HG02852 (cell line): ENCODE results near the gene NFATC1.
"Not testable (repeated sequence)": the region's sequence is repeated elsewhere in the genome, so short reads cannot be mapped to it uniquely, and the experiment has no call there.

Source experiments
- ATAC-seq: cut with Tn5 transposase; IDR thresholded peaks from one replicate; pipeline ENCODE4 v1.9.1; 2021; ENCODE audit warnings: mild to moderate bottlenecking, moderate library complexity; ENCODE audit not compliant: unreplicated experiment

Gene NFATC1

DNA sequence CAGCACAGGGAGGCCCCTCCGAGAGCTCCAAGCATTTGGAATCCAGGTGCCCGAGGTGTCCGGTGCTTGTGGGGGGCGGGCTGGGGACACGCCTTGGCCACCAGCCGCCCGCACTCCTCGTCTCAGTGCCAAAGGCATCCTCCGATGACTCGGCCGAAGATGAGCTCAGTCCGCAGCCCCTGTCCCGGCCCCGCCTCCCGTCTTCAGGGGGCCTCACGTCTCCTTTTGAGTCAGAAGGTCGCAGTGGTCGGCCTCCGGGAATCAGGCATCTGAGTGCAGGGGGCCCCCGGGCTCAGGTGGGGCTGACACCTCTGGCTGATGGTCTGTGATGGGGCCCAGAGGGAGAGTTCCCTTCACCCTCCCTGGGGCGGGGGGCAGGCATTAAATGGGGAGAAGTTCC lies 74.8 kb downstream of the NFATC1 start:
- ATAC-seq: no peak

DNA sequence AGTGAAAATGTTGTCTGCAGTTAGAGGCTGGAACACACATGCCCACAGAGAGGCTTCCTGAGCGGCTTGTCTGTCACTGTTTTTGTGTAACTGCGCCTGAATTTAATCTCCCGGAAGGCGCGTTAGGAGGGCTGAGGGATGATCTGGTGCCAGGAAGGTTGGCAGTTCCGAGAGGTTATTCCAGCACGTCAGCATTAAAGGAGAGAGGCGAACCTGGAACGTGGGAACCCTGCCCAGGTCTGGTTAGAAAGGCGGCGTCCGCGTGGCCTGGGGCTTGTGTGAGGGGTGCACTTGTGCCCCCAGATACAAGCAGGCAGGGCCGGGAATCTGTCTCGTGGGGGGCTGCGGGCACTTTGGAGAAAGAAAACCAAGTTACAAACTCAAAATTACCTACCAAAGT lies 75.3 kb downstream of the NFATC1 start:
- no peak for ATAC-seq

DNA sequence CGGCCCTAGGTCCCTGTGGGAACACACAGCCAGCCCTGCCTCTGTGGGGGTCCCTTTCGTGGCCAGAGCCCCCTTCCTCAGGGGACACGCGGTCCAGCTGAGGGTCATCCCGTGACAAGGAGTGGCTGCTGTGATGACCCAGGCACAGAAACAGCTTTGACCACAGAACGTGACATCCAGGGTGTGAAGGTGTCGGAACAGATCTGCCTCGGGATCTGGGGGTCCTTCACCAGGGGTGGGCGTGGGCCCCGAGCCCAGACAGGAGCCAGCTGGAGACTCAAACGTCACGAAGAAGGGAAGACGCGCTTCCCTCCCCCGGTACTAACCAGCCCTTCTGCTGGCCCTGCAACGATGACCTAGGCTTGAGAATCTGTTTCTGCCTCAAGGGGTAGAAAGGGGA lies 75.9 kb downstream of the NFATC1 start:
- no peak for ATAC-seq

DNA sequence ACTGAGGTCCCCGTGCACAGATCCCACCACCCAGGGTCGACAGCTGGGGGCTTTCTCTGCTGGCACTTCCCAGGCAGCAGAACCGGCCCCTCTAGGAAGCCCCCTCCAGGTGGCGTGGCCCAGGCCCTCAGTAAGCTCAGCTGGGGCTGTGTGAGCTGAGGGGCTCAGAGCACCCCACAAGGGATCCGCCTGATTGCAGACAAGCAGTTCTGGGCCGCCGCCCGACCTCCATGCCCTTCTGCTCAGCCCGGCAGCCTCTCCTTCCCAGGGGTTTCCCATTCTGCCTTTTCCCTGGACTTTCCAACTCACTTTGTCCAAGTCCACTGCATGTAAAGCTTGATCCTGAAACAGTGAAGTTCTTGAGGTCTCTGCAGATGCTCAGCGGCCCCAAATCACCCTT lies 76.4 kb downstream of the NFATC1 start:
- ATAC-seq: no peak

DNA sequence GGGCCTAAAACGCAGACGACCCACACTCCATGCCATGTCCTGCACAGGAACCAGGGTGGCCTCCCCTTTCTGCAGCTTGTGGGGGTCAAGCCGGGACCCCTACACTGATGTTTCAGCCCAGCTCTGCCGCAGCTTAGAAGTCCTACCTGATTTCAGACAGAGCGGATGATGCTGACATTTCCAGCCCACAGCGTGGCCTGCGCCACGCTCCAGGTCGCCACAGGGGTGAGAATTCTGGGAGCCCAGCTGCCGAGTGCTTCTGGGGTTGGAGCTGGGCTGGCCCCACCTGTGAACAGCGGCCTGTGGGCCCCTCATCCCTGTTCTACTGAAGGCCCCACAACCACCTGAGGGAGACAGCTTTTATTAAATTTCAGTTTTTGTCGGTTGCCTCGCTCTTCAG lies 77.2 kb downstream of the NFATC1 start:
- ATAC-seq: no peak

DNA sequence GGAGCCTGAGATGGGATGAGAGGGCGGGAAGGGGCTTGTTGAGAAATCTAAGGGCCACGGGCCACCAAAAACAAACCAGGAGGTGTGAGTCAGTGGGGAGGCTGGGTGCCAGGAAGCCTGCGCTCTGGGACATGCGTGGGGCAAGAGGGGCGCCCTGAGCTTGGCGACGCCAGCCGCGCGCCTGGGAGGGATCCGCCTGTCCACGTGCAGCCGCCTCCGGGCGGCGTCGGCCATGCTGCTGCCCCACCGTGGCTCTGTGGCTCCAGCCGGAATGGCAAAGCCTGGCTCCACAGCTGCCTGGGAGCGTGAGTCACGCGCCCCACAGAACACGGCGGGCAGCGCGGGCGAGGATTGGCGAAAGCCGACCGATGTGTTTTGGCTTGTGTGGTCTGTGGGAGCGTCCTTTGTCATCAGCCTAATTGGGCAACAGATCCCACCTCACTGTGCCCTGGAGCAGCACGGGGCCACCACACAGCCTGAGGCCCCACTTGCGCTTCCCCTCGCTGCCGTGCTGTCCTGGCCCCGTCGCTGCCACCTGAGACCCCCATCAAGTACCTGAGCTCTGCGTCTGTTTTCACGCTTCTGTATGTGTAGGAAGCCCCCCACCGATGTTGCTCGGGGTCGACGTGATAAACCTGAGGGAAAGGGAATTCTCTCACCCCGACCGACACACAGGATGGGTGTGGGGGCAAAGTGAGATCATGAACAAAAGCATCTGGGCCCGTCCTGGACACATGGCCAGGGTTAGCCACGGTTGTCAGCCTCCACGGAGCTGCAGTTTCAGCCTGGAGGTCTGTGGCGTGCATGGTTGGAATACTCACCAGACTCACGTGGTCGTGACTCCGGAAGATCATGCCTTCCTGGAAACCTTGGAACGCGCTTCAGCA lies 80.5 kb downstream of the NFATC1 start:
- no peak for ATAC-seq

DNA sequence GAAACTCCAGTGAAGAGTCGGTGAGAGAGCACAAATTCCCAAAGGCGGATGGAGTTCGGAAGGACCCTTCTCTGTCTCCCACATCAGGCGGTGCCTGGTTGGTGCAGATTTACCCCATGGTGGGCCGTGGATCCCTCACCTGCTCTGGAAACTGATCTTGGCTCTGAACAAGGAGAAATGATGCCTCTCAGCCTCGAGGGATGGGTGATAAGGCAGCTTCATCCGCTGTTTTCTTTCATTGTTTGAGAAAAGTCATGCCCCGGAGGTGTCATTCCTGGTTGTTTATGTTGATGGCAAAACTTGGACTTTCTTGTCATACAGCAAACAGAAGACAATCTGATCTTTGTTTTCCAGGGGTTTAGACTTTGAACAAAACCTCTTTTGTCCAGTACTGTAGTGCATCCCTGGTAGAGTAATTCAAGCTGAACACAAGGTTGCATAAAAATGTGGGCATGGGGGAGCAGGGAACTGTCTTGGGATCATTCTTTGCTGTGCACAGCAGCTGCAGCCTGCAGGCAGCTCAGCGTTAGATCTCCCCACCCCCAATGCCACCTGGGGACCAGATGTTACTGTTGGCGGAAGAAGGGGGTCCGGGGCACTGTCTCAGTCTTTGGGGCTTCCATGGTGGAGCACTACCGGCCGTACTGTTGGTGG lies 81.3 kb downstream of the NFATC1 start:
- ATAC-seq: no peak

DNA sequence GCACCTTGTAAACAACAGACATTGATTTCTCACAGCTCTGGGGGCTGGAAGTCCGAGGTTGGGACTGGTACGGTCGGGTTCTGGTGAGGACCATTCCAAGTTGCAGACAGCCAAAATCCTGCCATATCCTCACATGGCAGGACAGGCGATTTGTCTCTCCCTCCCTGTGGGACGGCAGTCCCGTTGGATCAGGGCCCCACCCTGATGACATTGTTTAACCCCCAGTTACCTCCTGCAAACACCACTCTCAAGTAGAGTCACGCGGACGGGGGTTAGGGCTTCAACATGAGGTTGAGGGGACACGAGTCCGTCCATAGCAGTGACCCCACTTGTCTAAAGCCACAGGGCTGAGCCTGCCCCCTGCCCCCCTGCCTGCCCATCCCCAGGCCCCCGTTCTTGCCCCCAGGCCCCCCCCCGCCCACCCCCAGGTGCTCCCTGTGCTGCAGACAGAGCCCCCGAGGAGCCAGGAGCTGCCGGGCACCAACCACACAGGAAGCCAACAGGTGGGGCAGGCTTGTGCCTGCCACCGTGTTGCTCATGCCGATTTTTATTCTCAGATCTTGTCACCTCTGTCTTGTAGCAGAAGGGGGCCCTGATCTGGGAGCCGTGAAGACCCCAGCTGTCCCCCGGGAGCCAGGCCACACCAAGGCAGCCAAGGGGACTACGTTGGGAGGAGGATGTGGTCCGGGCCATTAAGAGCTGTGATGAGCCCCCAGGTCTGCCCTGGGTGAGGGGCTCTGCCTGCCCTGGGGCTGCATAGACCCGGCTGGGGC lies 82.2 kb downstream of the NFATC1 start:
- ATAC-seq: no peak

DNA sequence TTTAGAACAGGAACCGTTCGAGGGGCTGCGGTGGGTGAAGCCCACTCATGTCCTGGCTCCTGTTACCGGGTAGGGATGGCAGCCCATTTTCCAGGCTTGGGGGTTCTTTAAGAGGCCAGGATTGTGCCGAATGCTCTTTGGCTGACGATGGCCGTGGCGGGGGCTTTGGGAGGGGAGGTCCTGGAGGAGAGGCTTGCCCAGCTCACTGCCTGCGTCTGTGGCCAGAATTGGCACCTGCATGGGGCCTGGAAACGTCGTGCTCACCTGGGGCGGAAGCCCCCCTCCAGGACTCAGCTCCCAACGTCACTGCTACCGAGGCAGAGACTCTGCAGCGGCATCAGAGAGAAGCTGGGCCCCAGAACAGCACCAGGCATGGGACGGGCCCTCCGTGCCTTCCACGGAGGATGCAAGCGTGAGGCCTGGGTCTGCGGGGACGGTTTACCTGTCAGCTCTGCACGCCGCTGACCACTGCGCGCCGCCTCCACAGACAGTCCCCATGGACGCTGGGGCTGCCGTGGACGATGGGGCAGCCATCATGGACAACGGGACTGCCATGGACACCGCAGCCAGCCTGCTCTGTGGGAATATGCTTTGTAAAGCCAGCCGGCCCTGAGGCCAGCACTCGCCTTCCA lies 82.9 kb downstream of the NFATC1 start:
- ATAC-seq: no peak

DNA sequence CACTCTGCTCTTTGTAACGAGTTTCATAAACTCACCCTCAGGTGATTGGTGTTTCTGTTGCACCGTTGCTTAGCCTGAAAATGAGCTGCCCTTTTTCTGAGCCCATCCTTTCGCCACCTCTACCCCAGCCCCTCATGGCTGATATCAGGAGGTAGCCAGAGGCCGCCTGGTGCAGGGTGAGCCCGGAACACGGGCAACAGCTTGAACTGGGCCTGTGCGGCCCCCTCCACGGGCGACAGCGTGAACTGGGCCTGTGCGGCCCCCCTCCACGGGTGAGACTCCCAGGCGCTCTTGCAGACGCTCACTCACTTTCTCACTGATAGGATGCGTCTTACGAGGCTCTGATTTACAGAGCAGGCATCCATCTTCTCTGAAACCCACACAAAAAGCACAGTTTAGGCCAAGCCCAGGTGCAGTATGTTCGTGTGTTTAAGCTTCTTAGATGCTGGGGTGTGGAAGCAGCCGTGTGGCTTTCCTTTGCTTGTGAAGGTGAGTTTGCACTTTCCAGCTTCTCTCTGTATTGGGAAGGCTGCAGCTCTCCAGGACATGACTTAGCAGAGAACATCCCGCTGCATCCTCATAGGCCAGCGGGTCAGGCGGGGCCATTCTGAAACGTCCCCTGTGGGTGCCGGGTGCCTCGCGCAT lies 83.5 kb downstream of the NFATC1 start:
- no peak for ATAC-seq

DNA sequence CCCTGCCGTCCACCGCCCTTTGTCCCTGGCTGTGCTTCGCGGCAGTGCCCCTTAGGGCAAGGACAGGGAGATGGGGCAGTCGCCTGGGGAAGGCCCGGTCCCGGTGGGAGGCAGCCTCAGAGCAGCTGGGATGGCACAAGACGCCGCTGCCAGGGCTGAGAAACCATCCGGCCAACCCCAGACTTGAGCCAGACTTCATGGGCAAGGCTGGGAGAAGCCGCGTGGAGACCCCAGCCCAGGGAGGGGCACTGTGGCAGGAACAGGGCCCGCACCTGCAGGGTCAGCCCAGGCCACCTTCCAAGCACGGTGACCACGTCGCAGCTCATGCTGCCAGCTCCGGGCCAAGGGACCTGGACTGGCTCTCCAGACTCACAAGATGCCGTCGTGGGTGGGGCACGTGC lies 84.0 kb downstream of the NFATC1 start:
- no peak for ATAC-seq

DNA sequence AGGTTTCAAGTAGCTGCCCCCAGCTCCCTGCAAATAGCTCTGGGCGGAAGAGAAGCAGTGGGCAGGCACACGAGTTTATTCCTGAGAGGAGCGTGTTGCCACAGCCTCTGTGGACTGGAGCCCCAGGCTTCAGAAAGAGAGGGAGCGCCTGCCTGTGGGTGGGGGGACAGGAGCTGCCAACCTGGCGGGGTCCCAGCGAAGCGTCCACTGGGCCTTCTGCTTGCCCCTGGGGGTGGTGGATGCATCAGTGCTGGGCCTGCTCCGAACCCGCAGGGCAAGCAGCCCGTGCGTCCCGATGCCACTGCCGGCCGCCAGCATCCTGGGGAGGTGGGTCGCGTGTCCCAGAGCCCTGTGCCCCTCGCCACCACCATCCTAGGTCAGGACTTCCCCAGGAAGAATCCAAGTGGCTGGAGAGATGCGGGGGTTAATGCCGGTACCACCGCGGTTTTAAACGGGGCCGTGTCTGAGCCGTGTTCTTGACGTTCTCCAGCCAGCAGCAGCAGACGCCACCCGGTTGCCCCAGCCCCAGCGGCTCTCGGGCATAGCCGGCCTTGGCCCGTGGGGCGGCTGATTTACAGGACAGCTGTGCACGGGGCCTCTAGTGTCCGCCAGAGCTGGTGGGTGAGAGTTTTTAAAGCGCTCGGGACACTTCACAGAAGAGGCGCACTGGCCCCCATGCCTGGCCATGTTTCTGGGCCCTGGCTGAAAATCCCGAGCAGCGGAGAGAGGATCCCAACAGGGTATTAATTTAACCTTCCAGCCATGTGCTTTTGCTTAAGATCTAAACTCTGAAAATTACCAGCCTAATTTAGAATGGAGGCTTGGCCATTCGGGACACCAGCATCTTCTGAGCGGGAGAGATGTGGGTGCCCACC lies 84.7 kb downstream of the NFATC1 start:
- no peak for ATAC-seq

DNA sequence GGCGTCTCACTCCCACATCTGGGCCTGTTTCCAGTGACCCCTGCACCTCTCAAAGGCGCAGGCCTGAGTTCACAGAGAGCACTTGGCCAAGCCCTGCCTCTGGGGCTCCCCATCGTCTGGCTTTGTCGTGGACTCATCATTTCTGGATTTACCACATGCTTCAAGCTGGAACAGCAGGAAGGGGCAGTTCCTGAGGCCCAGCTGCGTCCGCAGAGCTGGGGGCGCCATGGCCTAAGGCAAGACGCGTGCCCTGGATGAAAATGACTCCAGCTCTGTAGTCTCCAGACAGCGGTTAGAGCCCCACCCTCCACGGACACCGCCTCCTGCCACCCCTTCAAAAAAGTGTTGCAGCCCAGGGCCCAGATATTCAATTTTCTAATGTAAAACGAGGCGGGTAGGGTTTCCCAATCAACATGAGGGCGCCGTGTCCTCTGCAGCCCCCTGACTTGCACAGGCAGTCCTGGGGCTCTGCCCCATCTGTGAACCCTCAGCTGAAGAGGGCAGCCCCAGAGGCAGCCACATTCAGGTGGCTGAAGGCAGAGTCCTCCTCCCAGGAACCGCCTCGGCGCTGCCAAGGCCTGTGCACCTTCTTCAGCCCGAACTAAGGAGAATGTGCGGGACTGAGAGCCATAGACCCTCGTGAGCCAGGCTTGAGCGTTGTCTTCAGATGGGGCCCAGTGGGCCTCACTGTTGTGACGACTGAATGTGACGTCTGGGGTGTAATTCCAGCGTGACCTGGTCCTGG lies 85.5 kb downstream of the NFATC1 start:
- no peak for ATAC-seq

DNA sequence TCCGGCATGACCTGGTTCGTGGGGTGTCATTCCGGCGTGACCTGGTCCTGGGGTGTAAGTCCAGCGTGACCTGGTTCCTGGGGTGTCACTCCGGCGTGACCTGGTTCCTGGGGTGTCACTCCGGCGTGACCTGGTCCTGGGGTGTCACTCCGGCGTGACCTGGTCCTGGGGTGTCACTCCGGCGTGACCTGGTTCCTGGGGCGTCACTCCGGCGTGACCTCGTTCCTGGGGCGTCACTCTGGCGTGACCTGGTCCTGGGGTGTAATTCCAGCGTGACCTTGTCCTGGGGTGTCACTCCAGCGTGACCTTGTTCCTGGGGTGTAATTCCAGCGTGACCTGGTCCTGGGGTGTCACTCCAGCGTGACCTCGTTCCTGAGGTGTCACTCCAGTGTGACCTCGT lies 87.7 kb downstream of the NFATC1 start:
- not testable (repeated sequence) for ATAC-seq

DNA sequence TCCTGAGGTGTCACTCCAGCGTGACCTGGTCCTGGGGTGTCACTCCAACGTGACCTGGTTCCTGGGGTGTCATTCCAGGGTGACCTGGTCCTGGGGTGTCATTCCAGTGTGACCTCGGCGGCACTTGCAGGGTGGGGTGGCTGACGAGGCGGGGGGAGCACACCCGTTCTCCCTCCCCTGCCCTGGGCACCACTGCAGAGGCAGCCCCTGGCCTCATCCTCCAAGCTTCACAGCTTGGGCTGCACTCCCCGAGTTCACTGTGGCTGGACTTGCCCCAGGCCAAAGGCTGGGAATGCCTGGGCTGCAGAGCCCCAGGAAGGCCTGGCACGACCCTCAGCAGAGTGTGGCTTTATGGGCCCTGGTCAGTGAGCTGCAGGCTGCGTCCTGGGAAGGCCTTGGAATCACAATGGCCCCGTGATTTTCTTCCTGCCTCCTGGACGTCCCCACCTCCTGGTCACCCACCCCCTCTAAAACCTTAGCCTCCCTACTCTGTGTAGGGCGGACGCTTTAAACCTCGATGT lies 88.3 kb downstream of the NFATC1 start:
- no peak for ATAC-seq

DNA sequence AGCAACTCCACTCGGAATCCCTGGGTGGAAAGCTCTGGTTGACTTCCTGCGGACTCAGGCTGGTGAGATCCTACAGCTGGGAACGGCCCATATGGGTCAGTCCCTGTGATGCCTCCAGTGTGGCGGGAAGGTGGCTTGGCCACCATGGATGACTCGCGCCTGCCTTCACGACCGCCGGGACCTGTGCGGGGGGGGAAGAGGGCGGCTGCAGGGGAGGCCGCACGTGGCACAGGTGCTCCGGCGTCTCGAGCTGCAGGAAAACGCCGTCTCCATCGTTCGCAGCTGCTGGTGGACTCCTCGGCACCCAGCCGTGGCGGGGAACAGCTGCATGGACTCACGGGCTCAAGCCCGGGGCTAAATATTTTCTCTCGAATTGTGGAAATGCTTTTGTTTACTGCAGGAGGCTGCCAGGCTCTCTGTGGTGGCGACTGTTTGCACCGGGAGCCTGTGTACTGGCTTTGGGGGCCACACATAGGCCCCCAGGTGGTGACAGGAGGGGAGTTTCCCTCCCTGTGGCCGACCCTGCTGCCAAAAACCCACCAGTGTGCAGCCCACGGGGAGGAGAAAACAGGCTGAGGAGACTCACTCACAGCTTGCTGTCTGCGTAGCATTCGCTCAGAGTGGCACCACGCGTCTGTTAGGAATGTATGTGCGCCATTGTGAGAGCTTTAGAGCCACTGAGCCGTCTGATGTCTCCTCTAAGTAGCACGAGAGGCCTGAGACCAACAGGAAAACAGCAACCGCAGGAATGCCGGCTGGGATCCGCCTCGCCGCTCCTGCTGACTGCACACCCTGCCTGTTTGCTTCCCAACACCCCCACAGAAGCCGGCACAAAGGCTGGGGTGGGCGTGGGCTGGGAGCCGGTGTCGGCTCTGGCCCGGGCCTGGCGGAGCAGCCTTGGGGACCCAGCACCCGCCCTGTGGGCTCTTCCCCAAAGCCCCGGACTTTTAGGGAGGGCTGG lies 89.2 kb downstream of the NFATC1 start:
- no peak for ATAC-seq

DNA sequence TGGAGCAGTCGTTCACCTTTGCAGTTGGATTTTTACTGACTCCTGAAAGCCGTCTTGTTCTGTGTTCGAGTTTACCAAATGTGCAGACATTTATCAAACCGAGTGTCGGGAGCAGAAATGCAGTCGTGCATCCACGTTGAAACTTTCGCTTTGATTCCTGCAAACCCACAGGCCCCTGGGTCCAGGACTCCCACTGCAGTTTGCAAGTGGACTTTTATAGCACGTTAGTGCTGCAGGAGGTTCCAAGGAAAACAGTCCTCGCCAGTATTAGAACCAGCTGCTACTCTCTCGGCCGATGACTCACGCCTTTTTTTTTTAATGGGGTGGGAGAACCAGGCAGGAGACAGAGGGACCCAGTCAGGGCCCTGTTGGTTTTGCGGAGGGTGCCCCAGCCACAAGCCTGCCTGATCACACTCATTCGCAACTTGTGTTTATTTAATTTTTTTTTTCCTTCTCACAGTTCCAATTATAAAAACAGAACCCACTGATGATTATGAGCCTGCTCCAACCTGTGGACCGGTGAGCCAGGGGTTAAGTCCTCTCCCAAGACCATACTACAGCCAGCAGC lies 90.1 kb downstream of the NFATC1 start:
- ATAC-seq: no peak
